WTC11 (cell line): ENCODE measurements around the gene PTPN4. TPM values are rescaled to one million over a fixed set of nuclear protein-coding genes. Genes with fewer than 3 reads are reported as not detected.

ENCODE experiments used
- ATAC-seq: fragments of 200-7000 bp; cut with Tn5 transposase; 2 replicates; pipeline ENCODE4 v1.10.0; 2021; ENCODE audit warnings: mild to moderate bottlenecking, moderate library complexity
- CTCF ChIA-PET: fragments of 300-600 bp; sonication (Branson Sonifier 250); formaldehyde crosslinking; loops from one replicate; lab custom pipeline; 2021; ENCODE audit warnings: antibody characterized with exemption; lab: Charles Lee
- POLR2A ChIA-PET: fragments of 350-600 bp; sonication (Branson Sonifier 250); formaldehyde crosslinking; loops from one replicate; lab custom pipeline; 2021; ENCODE audit warnings: antibody characterized with exemption; lab: Charles Lee
- DNase-seq: peaks from one replicate; pipeline ENCODE4 v3.0.0; 2021; ENCODE audit warnings: low spot score
- H3K27ac Mint-ChIP-seq: 2 replicates; pipeline ENCODE4 v1.8.0; 2021; ENCODE audit warnings: mixed read lengths
- H3K27me3 Mint-ChIP-seq: 2 replicates; pipeline ENCODE4 v1.8.0; 2021; ENCODE audit warnings: low read depth, mild to moderate bottlenecking, moderate library complexity, mixed read lengths
- H3K36me3 Mint-ChIP-seq: 2 replicates; pipeline ENCODE4 v1.8.0; 2021; ENCODE audit warnings: mixed read lengths
- H3K4me1 Mint-ChIP-seq: 2 replicates; pipeline ENCODE4 v1.8.0; 2022; ENCODE audit warnings: mixed read lengths
- H3K4me3 Mint-ChIP-seq: 2 replicates; pipeline ENCODE4 v1.8.0; 2021; ENCODE audit warnings: mild to moderate bottlenecking, moderate library complexity, mixed read lengths
- H3K9me3 Mint-ChIP-seq: 2 replicates; pipeline ENCODE4 v1.8.0; 2021; ENCODE audit warnings: mixed read lengths
- ARID4B ChIP-seq: sonication (generic); formaldehyde crosslinking; IDR thresholded peaks from 2 replicates; pipeline ENCODE4 v1.8.0; 2023; ENCODE audit warnings: missing genetic modification reagents, mild to moderate bottlenecking, borderline replicate concordance
- ATF1 ChIP-seq: sonication (generic); formaldehyde crosslinking; IDR thresholded peaks from 2 replicates; pipeline ENCODE4 v1.8.1; 2023; ENCODE audit warnings: mild to moderate bottlenecking, moderate library complexity, missing genetic modification reagents
- CBFB ChIP-seq: sonication (generic); formaldehyde crosslinking; IDR thresholded peaks from 2 replicates; pipeline ENCODE4 v1.8.1; 2022; ENCODE audit warnings: mild to moderate bottlenecking, low read depth, missing genetic modification reagents
- CREM ChIP-seq: sonication (generic); formaldehyde crosslinking; IDR thresholded peaks from 2 replicates; pipeline ENCODE4 v1.8.1; 2022; ENCODE audit warnings: mild to moderate bottlenecking, missing genetic modification reagents, moderate library complexity
- E2F4 ChIP-seq: sonication (generic); formaldehyde crosslinking; IDR thresholded peaks from 2 replicates; pipeline ENCODE4 v1.8.1; 2022; ENCODE audit warnings: low read depth, mild to moderate bottlenecking, moderate library complexity, missing genetic modification reagents, borderline replicate concordance
- ESRRA ChIP-seq: sonication (generic); formaldehyde crosslinking; IDR thresholded peaks from 2 replicates; pipeline ENCODE4 v1.8.1; 2022; ENCODE audit warnings: mild to moderate bottlenecking, missing genetic modification reagents, borderline replicate concordance
- FOXJ3 ChIP-seq: sonication (generic); formaldehyde crosslinking; IDR thresholded peaks from 2 replicates; pipeline ENCODE4 v1.9.0; 2021; ENCODE audit warnings: missing genetic modification reagents, mild to moderate bottlenecking, borderline replicate concordance
- FOXK1 ChIP-seq: sonication (generic); formaldehyde crosslinking; IDR thresholded peaks from 2 replicates; pipeline ENCODE4 v1.8.0; 2022; ENCODE audit warnings: mild to moderate bottlenecking, moderate library complexity, missing genetic modification reagents
- GABPB1 ChIP-seq: sonication (generic); formaldehyde crosslinking; IDR thresholded peaks from 2 replicates; pipeline ENCODE4 v1.8.1; 2023; ENCODE audit warnings: mild to moderate bottlenecking, missing genetic modification reagents
- MAX ChIP-seq: sonication (generic); formaldehyde crosslinking; IDR thresholded peaks from 2 replicates; pipeline ENCODE4 v1.8.0; 2022; ENCODE audit warnings: mild to moderate bottlenecking, missing genetic modification reagents
- MXD4 ChIP-seq: fragments of 250-450 bp; sonication (Bioruptor Pico); IDR thresholded peaks from 2 replicates; pipeline ENCODE4 v1.8.0; 2021; ENCODE audit warnings: mild to moderate bottlenecking, moderate library complexity, borderline replicate concordance
- NFATC4 ChIP-seq: fragments of 250-450 bp; sonication (Bioruptor Pico); IDR thresholded peaks from 2 replicates; pipeline ENCODE4 v1.9.0; 2021; ENCODE audit warnings: mild to moderate bottlenecking
- NFE2L1 ChIP-seq: sonication (generic); formaldehyde crosslinking; IDR thresholded peaks from 2 replicates; pipeline ENCODE4 v1.8.1; 2023; ENCODE audit warnings: missing genetic modification reagents
- RORB ChIP-seq: fragments of 250-450 bp; sonication (Bioruptor Pico); IDR thresholded peaks from 2 replicates; pipeline ENCODE4 v1.9.0; 2021; ENCODE audit warnings: mild to moderate bottlenecking
- TEAD1 ChIP-seq: sonication (generic); formaldehyde crosslinking; IDR thresholded peaks from 2 replicates; pipeline ENCODE4 v1.8.0; 2022; ENCODE audit warnings: mild to moderate bottlenecking, missing genetic modification reagents
- ZNF232 ChIP-seq: sonication (generic); formaldehyde crosslinking; IDR thresholded peaks from 2 replicates; pipeline ENCODE4 v1.8.0; 2022; ENCODE audit warnings: mild to moderate bottlenecking, missing genetic modification reagents
- ZNF263 ChIP-seq: sonication (generic); formaldehyde crosslinking; IDR thresholded peaks from 2 replicates; pipeline ENCODE4 v1.8.1; 2022; ENCODE audit warnings: low read depth, mild to moderate bottlenecking, moderate library complexity, missing genetic modification reagents
- ZNF317 ChIP-seq: sonication (generic); formaldehyde crosslinking; IDR thresholded peaks from 2 replicates; pipeline ENCODE4 v1.8.1; 2023; ENCODE audit warnings: low read depth, mild to moderate bottlenecking, moderate library complexity, missing genetic modification reagents, borderline replicate concordance
- ZNF423 ChIP-seq: fragments of 250-450 bp; sonication (Bioruptor Pico); IDR thresholded peaks from 2 replicates; pipeline ENCODE4 v2.1.2; 2022; ENCODE audit warnings: mild to moderate bottlenecking, moderate library complexity
- ZSCAN18 ChIP-seq: fragments of 250-450 bp; sonication (Bioruptor Pico); IDR thresholded peaks from 2 replicates; pipeline ENCODE4 v2.1.2; 2022; ENCODE audit warnings: mild to moderate bottlenecking, moderate library complexity
- total RNA-seq: library from RNA; stranded (reverse); gene quantifications from 3 replicates; pipeline ENCODE4 v1.2.3, GENCODE V29; 2021
- TF ChIP-seq, protein P1 (sequence below): sonication (generic); formaldehyde crosslinking; IDR thresholded peaks from 2 replicates; pipeline ENCODE4 v1.8.1; 2022; ENCODE audit warnings: mild to moderate bottlenecking, moderate library complexity, missing genetic modification reagents
- TF ChIP-seq, protein P2 (sequence below): sonication (generic); formaldehyde crosslinking; IDR thresholded peaks from 2 replicates; pipeline ENCODE4 v1.8.0; 2022; ENCODE audit warnings: missing genetic modification reagents
- TF ChIP-seq, protein P3 (sequence below): sonication (generic); formaldehyde crosslinking; IDR thresholded peaks from 2 replicates; pipeline ENCODE4 v1.8.0; 2022; ENCODE audit warnings: mild to moderate bottlenecking, missing genetic modification reagents

Gene PTPN4
- total RNA-seq, 1 experiment from 2014 or later, result 85.8 TPM

DNA sequence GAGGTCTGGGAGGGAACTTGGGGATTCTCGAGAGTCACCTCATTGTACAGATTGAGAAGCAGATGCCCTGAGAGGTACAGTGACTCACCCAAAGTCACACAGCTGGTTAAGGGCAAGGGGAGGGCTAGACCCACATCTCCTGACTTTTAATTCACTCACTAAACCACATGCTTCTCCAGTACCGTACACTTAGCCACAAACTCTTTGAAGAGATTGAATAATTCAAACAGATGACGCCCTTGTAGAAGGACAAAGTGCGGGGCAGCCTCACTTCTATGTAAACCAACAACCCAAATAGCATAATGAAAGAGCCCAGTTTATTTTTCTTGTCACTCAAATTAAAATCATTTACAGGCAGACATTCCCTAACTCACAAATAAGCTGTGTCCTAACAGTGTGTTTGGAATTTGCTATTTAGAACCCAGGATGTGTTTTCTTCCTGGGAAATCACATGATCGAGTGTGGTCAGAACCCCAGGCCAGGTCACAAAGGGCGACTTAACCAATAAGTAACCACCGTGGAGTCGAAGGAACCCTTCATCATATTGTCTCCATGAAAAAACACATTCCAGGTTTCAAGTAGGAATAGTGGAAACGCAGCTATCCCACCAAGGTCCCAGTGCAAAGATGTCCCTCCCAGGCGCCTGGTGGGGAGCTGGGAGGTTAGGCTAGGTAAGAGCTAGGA, 35.8 kb upstream of the PTPN4 start (continued):
- TF ChIP-seq MAX (CRISPR knock-in tag), result no peak
- no peak for TF ChIP-seq ZNF232 (CRISPR knock-in tag)
- no peak for TF ChIP-seq ATF1 (CRISPR knock-in tag)
- no peak for TF ChIP-seq RORB
- TF ChIP-seq ZNF317, result no peak
- no peak for TF ChIP-seq E2F4
- TF ChIP-seq, protein P1, sequence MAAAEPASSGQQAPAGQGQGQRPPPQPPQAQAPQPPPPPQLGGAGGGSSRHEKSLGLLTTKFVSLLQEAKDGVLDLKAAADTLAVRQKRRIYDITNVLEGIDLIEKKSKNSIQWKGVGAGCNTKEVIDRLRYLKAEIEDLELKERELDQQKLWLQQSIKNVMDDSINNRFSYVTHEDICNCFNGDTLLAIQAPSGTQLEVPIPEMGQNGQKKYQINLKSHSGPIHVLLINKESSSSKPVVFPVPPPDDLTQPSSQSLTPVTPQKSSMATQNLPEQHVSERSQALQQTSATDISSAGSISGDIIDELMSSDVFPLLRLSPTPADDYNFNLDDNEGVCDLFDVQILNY (CRISPR knock-in tag), result no peak
- no peak for TF ChIP-seq ZNF423 (CRISPR knock-in tag)
- no peak for TF ChIP-seq ZNF263 (CRISPR knock-in tag)
- no peak for TF ChIP-seq TEAD1 (CRISPR knock-in tag)
- no peak for TF ChIP-seq CREM (CRISPR knock-in tag)
- TF ChIP-seq, all 79 proteins: peak for 0

DNA sequence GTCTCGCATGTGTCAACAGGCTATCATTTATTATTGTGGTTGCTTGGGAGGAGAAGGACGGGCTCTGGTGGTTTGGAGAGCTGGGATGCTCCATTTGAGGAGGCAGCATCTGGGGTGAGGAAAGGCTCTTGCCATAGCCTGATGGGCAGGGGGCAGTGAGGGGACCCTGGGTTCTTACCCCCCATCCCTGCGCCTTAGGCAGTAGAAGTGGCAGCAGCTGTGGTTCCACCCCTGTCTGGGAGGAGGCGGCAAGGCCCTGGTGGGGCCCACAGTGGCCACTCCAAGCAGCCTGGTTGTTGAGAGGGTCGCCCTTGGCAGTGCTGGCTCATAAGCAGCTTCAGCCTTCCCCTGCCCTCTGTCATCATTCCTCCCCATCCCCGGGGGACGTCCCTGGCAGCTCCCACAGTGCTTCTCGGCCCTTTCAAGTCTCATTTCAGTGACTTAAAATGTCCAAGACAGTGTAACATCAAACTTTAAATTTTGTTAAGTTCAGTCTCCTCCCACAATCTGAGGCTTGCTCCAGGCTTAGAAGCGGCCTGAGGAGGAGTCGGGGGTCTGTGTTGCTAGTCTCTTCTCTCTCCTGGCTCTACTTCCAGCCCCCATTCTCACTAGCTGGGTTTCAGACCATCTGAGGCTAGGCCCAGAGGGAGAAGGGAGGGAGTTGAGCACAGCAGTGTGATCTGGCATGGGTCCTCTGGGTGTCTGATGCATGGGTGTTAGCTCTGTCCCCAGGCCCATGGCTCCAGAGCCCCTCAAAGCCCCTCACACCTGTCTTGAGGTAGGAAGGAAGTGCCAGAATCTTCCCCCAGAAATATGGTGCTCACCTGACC, 34.9 kb upstream of the PTPN4 start:
- Mint-ChIP-seq H3K4me1 (no peaks in the 10 kb centered on the region), H3K27me3 (no peaks in the 10 kb centered on the region), H3K27ac (no peak overlapping the region), H3K4me3 (no peak overlapping the region), H3K9me3 (peaks cover 12% of the 10 kb centered on the region), H3K36me3 (peaks cover 3% of the 10 kb centered on the region)
- no peak for ATAC-seq
- ChIA-PET POLR2A (interaction anchor here (1.0 kb wide), 1 partner anchor 35 kb away, joined by 3 read pairs; the partner anchor contains the start of gene PTPN4), CTCF (interaction anchor here (2.5 kb wide), 1 partner anchor 22 kb away, joined by 10 read pairs; no protein-coding TSS in a partner anchor)
- DNase-seq, result no peak
- TF ChIP-seq, protein P2, sequence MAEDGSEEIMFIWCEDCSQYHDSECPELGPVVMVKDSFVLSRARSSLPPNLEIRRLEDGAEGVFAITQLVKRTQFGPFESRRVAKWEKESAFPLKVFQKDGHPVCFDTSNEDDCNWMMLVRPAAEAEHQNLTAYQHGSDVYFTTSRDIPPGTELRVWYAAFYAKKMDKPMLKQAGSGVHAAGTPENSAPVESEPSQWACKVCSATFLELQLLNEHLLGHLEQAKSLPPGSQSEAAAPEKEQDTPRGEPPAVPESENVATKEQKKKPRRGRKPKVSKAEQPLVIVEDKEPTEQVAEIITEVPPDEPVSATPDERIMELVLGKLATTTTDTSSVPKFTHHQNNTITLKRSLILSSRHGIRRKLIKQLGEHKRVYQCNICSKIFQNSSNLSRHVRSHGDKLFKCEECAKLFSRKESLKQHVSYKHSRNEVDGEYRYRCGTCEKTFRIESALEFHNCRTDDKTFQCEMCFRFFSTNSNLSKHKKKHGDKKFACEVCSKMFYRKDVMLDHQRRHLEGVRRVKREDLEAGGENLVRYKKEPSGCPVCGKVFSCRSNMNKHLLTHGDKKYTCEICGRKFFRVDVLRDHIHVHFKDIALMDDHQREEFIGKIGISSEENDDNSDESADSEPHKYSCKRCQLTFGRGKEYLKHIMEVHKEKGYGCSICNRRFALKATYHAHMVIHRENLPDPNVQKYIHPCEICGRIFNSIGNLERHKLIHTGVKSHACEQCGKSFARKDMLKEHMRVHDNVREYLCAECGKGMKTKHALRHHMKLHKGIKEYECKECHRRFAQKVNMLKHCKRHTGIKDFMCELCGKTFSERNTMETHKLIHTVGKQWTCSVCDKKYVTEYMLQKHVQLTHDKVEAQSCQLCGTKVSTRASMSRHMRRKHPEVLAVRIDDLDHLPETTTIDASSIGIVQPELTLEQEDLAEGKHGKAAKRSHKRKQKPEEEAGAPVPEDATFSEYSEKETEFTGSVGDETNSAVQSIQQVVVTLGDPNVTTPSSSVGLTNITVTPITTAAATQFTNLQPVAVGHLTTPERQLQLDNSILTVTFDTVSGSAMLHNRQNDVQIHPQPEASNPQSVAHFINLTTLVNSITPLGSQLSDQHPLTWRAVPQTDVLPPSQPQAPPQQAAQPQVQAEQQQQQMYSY (CRISPR knock-in tag), result no peak
- no peak for TF ChIP-seq ESRRA
- no peak for TF ChIP-seq FOXK1 (CRISPR knock-in tag)
- no peak for TF ChIP-seq ATF1 (CRISPR knock-in tag)
- no peak for TF ChIP-seq NFE2L1 (CRISPR knock-in tag)
- no peak for TF ChIP-seq ARID4B (CRISPR knock-in tag)
- TF ChIP-seq NFATC4 (CRISPR knock-in tag), result no peak
- TF ChIP-seq, protein P3, sequence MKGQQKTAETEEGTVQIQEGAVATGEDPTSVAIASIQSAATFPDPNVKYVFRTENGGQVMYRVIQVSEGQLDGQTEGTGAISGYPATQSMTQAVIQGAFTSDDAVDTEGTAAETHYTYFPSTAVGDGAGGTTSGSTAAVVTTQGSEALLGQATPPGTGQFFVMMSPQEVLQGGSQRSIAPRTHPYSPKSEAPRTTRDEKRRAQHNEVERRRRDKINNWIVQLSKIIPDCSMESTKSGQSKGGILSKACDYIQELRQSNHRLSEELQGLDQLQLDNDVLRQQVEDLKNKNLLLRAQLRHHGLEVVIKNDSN (CRISPR knock-in tag), result no peak
- TF ChIP-seq CBFB (CRISPR knock-in tag), result no peak
- no peak for TF ChIP-seq MXD4 (CRISPR knock-in tag)
- TF ChIP-seq FOXJ3 (CRISPR knock-in tag), result no peak
- no peak for TF ChIP-seq GABPB1 (CRISPR knock-in tag)
- TF ChIP-seq ZSCAN18 (CRISPR knock-in tag), result no peak
- no peak for TF ChIP-seq ZNF232 (CRISPR knock-in tag)
